Peyer's patch (tissue), 4 donors: ENCODE measurements around the gene CRADD.
"Not testable (repeated sequence)": the region's sequence is repeated elsewhere in the genome, so short reads cannot be mapped to it uniquely, and the experiment has no call there.

Experiments
- POLR2A ChIP-seq, 2 donors: fragments of 450-650 bp; IDR thresholded peaks; one replicate each; pipeline ENCODE4 v1.5.1; 2017; ENCODE audit warnings: antibody characterized with exemption in 2 of 2, mild to moderate bottlenecking in 2 of 2, moderate library complexity in 2 of 2
- TF ChIP-seq, protein P1 (sequence below), 6 experiments: fragments of 450-650 bp in 4 of 6; fragments of 200-600 bp in 2 of 6; sonication (generic) in 1 of 6; IDR thresholded peaks; one replicate each; pipeline ENCODE4 v1.5.1; 2017 to 2019; ENCODE audit warnings: antibody characterized with exemption in 6 of 6, mild to moderate bottlenecking in 3 of 6, moderate library complexity in 1 of 6

DNA sequence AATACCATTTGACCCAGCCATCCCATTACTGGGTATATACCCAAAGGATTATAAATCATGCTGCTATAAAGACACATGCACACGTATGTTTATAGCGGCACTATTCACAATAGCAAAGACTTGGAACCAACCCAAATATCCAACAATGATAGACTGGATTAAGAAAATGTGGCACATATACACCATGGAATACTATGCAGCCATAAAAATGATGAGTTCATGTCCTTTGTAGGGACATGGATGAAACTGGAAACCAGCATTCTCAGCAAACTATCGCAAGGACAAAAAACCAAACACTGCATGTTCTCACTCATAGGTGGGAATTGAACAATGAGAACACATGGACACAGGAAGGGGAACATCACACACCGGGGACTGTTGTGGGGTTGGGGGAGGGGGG lies 104.8 kb downstream of the CRADD start:
- TF ChIP-seq POLR2A (IDR thresholded peaks at IDR 0.05) = not testable (repeated sequence)
- TF ChIP-seq, protein P1, sequence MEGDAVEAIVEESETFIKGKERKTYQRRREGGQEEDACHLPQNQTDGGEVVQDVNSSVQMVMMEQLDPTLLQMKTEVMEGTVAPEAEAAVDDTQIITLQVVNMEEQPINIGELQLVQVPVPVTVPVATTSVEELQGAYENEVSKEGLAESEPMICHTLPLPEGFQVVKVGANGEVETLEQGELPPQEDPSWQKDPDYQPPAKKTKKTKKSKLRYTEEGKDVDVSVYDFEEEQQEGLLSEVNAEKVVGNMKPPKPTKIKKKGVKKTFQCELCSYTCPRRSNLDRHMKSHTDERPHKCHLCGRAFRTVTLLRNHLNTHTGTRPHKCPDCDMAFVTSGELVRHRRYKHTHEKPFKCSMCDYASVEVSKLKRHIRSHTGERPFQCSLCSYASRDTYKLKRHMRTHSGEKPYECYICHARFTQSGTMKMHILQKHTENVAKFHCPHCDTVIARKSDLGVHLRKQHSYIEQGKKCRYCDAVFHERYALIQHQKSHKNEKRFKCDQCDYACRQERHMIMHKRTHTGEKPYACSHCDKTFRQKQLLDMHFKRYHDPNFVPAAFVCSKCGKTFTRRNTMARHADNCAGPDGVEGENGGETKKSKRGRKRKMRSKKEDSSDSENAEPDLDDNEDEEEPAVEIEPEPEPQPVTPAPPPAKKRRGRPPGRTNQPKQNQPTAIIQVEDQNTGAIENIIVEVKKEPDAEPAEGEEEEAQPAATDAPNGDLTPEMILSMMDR (IDR thresholded peaks at IDR 0.05) = not testable (repeated sequence)
